Gastroesophageal sphincter (tissue), 2 donors: ENCODE measurements around the gene LRRTM3.

ENCODE experiments used
- POLR2A ChIP-seq, 2 donors: fragments of 450-650 bp; IDR thresholded peaks; one replicate each; pipeline ENCODE4 v1.6.1; 2017; ENCODE audit warnings: antibody characterized with exemption in 2 of 2, mild to moderate bottlenecking in 2 of 2, moderate library complexity in 1 of 2
- POLR2AphosphoS5 ChIP-seq: sonication (generic); formaldehyde crosslinking; IDR thresholded peaks from one replicate; pipeline ENCODE4 v1.6.1; 2017; ENCODE audit warnings: antibody characterized with exemption

GRCh38 chr10:66910671-66911070 lies 15.2 kb upstream of the LRRTM3 start:
- TF ChIP-seq POLR2AphosphoS5 (no peak), POLR2A (IDR thresholded peaks at IDR 0.05) (no peak)
